Measurements from ENCODE around the gene MLYCD.
A peak's percentile ranks its signal among the peaks of the same experiment; 100 is the strongest.

The MLYCD gene

DNA sequence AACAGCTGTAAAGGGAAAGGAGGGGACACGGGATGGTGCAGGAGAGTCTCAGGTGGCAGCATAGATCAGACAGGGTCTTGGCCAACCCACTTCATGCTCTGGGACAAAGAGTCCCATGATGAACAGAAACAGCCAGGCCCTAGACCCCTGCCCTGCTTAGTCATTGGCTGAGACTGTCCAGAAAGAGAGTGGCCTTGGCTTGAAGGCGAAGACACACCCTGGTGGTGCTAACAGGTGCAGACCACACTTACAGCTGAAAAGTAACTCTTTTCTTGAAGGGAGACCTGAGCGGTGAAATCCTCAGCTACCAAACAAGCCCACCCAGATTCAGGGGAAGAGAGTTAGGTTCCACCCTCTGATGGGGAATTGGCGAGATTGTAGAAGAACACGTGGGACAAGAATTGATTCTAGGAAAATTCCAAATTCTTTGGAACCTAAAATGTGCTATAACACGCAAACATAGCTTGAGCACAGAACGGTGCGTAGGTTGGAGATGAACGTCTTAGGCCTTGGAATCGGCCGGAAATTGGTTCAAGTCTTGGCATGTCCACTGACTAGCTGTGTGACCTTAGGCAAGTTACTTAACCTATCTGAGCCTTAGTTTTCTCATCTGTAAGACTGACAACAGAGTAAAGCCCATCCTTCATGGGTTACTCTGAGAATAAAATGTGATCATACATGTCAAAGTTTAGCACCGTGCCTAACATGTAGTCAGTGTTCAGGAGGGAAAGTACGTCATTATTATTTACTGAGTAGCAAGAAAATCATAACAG lies 12.5 kb upstream of the MLYCD start:
- Mint-ChIP-seq H3K4me1 (ENCODE audit: low read depth) (no peaks in the 10 kb centered on the region), H3K9me3 (no peaks in the 10 kb centered on the region), H3K4me3 (no peak overlapping the region), H3K36me3 (ENCODE audit: low read depth) (no peaks in the 10 kb centered on the region), H3K27ac (no peak overlapping the region), H3K27me3 (ENCODE audit: low read depth) (no peaks in the 10 kb centered on the region)

DNA sequence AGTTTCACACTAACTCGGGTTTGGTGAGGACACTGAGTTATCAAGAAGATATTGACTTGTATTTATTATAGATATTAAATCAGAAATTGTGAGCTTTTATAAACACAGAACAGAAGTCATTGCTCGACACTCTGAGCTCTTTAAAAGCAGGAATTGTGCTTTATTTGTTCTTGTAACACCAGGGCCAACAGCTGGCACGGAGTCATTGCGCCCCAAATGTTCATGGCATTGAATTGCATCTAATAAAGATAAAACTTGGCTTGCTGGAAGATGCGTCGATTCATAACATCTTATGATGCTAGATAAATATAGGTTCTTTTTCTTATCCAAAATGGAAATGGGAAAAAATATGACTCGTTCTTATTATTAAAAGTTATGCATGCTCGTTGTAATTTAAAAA lies 11.8 kb upstream of the MLYCD start:
- H3K27ac Mint-ChIP-seq: no peak overlapping the region
- H3K9me3 Mint-ChIP-seq: no peaks in the 10 kb centered on the region
- no peak overlapping the region for H3K4me3 Mint-ChIP-seq
- H3K4me1 Mint-ChIP-seq (ENCODE audit: low read depth): no peaks in the 10 kb centered on the region
- H3K36me3 Mint-ChIP-seq (ENCODE audit: low read depth): no peaks in the 10 kb centered on the region
- peaks cover 3% of the 10 kb centered on the region for H3K27me3 Mint-ChIP-seq (ENCODE audit: low read depth)

DNA sequence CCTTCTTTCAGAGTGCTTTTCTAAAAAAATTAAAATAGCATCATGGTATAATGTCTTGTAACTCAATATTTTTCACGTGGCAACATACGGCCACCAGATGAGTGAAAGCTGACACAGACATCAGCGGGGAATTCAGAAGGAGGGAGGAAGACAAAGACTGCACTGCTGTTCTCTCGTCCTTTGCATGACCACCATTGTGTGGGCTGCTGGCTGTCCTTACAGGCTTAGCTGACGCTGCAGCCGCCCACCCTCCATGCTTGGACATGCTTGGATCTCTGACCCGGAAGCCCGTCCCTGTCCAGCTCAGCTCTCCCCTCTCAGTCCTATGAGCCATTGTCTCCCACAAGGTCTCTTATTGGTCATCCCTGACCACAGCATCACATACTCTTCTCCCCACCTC lies 11.4 kb upstream of the MLYCD start:
- no peak overlapping the region for H3K4me3 Mint-ChIP-seq
- no peak overlapping the region for H3K27ac Mint-ChIP-seq
- no peaks in the 10 kb centered on the region for H3K9me3 Mint-ChIP-seq
- no peaks in the 10 kb centered on the region for H3K4me1 Mint-ChIP-seq (ENCODE audit: low read depth)
- H3K27me3 Mint-ChIP-seq (ENCODE audit: low read depth): peaks cover 3% of the 10 kb centered on the region
- H3K36me3 Mint-ChIP-seq (ENCODE audit: low read depth): no peaks in the 10 kb centered on the region

DNA sequence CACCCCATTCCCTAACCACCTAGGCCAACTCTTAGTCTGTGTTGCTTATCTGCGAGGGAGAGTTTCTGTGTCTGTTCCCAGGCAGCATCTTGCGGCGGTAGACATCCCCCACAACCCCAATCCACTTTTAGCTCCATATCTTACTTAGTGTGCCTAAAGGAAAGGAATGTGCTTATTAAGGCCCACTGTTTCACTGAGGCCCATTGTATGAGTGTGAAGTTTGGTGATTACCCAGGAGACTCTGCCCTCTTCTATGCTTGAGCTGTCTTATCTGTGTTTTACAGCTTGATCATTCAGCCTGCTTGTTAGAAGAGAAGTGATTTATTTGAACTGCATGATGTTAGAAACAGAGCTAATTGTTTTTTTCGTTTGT lies 10.3 kb upstream of the MLYCD start:
- Mint-ChIP-seq H3K27me3 (ENCODE audit: low read depth) (peaks cover 3% of the 10 kb centered on the region), H3K27ac (no peak overlapping the region), H3K4me3 (no peak overlapping the region), H3K4me1 (ENCODE audit: low read depth) (no peaks in the 10 kb centered on the region), H3K9me3 (no peaks in the 10 kb centered on the region), H3K36me3 (ENCODE audit: low read depth) (no peaks in the 10 kb centered on the region)

DNA sequence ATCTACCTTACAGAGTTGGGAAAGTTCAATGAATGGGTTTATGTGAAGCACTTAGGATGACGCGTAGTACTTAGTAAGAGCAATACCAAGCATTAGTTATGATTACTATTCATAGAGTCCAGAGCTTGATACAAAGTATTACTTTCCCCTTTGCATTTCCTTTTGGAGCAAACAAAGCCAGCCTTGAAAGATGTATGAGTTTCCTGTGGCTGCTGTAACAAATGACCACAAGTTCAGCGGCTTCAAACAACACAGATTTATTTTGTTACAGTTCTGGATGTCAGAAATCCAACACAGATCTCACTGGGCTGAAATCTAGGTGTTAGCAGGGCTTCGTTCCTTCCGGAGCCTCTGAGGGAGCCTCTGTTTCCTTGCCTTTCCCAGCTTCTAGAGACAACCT lies 8.6 kb upstream of the MLYCD start:
- H3K27me3 Mint-ChIP-seq (ENCODE audit: low read depth): peaks cover 3% of the 10 kb centered on the region
- no peaks in the 10 kb centered on the region for H3K4me1 Mint-ChIP-seq (ENCODE audit: low read depth)
- H3K4me3 Mint-ChIP-seq: no peak overlapping the region
- H3K27ac Mint-ChIP-seq: no peak overlapping the region
- no peaks in the 10 kb centered on the region for H3K9me3 Mint-ChIP-seq
- no peaks in the 10 kb centered on the region for H3K36me3 Mint-ChIP-seq (ENCODE audit: low read depth)

DNA sequence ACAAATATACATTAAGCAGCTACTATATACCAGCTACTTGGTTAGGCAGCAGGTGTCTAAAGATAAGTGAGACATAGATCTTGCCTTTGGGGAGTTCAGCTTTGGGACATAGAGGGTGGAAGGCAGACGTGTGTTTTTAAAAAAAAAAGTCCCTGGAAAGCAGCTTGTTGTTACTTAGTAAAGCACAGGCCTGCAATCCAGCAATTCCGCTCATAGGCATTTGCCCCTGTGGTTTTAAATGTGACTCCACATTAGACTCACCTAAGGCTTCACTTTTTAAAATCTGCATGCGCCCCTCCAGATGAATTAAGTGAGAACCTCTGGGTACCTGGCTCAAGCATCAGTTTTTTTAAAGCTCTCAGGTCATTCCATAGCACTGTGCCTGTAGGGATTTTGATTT lies 7.2 kb upstream of the MLYCD start:
- Mint-ChIP-seq H3K4me1 (ENCODE audit: low read depth) (no peaks in the 10 kb centered on the region), H3K27me3 (ENCODE audit: low read depth) (peaks cover 7% of the 10 kb centered on the region)

DNA sequence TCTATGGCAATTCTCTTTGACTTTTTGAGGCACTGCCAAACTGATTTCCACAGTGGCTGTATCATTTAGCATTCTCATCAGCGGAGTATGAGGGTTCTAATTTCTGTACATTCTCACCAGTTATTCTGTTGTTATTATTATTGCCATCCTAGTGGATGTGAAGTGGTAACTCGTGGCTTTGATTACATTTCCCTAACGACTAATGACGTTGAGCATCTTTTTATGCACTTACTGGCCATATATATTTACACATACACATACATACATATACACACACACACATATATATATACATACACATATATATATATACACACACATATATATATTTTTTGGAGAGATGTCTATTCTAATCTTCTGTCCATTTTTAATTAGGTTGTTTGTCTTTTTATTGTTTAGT lies 3.7 kb upstream of the MLYCD start:
- H3K27me3 Mint-ChIP-seq (ENCODE audit: low read depth): peaks cover 20% of the 10 kb centered on the region
- no peaks in the 10 kb centered on the region for H3K36me3 Mint-ChIP-seq (ENCODE audit: low read depth)
- H3K4me3 Mint-ChIP-seq: no peak overlapping the region
- H3K27ac Mint-ChIP-seq: no peak overlapping the region
- peaks cover 8% of the 10 kb centered on the region for H3K4me1 Mint-ChIP-seq (ENCODE audit: low read depth)
- H3K9me3 Mint-ChIP-seq: no peaks in the 10 kb centered on the region

More for the DNA sequence above, 7.2 kb upstream of the MLYCD start:
- Mint-ChIP-seq H3K9me3 (no peaks in the 10 kb centered on the region), H3K27ac (no peak overlapping the region), H3K36me3 (ENCODE audit: low read depth) (no peaks in the 10 kb centered on the region), H3K4me3 (no peak overlapping the region)

DNA sequence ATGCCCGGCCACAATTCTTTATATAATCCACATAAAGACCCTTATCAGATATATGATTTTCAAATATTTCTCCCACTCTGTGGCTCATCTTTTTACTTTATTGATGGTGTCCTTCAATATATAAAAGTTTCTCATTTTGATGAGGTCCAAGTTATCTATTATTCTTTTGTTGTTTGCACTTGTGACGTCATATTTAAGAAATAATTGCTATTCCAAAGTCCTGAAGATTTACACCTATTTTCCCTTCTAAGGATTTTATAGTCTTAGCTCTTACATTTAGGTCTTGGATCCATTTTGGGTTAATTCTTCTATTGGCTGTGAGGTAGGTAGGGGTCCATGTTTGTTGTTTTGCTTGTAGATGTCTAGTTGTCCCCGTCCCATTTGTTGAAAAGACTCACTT lies 3.0 kb upstream of the MLYCD start:
- Mint-ChIP-seq H3K4me1 (ENCODE audit: low read depth) (peaks cover 8% of the 10 kb centered on the region), H3K36me3 (ENCODE audit: low read depth) (no peaks in the 10 kb centered on the region), H3K4me3 (no peak overlapping the region), H3K9me3 (no peaks in the 10 kb centered on the region), H3K27ac (no peak overlapping the region), H3K27me3 (ENCODE audit: low read depth) (peaks cover 20% of the 10 kb centered on the region)

DNA sequence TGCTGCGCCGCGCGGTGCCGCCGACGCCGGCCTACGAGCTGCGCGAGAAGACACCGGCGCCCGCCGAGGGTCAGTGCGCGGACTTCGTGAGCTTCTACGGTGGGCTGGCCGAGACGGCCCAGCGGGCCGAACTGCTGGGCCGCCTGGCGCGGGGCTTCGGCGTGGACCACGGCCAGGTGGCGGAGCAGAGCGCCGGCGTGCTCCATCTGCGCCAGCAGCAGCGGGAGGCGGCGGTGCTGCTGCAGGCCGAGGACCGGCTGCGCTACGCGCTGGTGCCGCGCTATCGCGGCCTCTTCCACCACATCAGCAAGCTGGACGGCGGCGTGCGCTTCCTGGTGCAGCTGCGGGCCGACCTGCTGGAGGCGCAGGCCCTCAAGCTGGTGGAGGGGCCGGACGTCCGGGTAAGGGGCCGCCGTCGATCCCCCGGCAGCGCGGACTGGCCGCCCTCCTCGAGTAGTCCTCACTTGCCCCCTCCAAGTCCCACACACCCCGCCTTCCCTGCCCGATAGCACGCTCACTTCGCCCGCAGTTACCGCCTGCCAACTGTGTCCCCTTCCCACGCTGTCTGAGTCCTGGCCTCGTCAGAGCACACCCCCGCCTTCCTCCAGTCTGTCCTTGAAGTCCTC lies 470 bp downstream of the MLYCD start:
- Mint-ChIP-seq H3K4me1 (ENCODE audit: low read depth) (peaks cover 10% of the 10 kb centered on the region), H3K36me3 (ENCODE audit: low read depth) (no peaks in the 10 kb centered on the region), H3K27me3 (ENCODE audit: low read depth) (peaks cover 18% of the 10 kb centered on the region), H3K4me3 (peak overlapping the region; percentile 93), H3K27ac (peak overlapping the region; percentile 83), H3K9me3 (no peaks in the 10 kb centered on the region)

DNA sequence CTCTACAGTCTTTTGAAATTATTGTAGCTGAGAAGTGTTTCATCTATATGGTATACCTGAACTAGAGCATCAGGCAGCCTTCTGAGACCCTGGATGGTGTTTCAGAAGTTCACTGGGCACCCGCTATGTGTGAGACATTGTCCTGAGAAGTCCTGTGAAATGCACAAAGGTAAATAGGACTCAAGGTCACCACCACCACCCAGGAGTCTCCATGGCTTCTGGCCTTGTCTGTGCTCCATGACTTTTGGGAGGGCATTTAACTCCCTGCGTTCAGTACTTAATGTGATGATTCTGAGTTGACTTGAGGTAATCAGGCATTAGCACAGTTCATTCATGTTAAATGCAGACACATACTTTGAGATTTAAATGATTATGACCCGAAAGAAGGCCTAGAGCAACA lies 1.1 kb downstream of the MLYCD start:
- Mint-ChIP-seq H3K4me1 (ENCODE audit: low read depth) (peaks cover 10% of the 10 kb centered on the region), H3K9me3 (no peaks in the 10 kb centered on the region), H3K36me3 (ENCODE audit: low read depth) (no peaks in the 10 kb centered on the region), H3K27ac (peak overlapping the region; percentile 83), H3K27me3 (ENCODE audit: low read depth) (peaks cover 18% of the 10 kb centered on the region), H3K4me3 (peak overlapping the region; percentile 93)

DNA sequence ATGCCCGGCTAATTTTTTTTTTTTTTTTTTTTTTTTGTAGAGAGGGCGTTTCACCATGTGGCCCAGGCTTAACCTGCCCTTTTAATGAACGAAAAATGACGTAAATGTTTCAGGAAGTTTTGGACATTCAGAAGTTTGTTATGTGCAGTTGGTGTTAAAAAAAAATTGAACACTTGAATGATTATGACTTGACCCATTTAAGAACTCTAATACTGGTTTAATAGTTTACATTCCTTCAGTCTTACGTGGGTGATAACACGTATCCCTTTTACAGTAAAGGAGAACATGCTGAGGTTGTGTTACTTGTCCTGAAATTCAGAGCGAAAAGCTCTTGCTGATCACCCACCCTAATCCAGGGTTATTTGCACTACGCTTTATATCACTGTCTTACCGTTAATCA lies 1.7 kb downstream of the MLYCD start:
- Mint-ChIP-seq H3K4me1 (ENCODE audit: low read depth) (peaks cover 10% of the 10 kb centered on the region), H3K36me3 (ENCODE audit: low read depth) (no peaks in the 10 kb centered on the region), H3K4me3 (no peak overlapping the region), H3K27me3 (ENCODE audit: low read depth) (peaks cover 18% of the 10 kb centered on the region), H3K9me3 (no peaks in the 10 kb centered on the region), H3K27ac (no peak overlapping the region)

DNA sequence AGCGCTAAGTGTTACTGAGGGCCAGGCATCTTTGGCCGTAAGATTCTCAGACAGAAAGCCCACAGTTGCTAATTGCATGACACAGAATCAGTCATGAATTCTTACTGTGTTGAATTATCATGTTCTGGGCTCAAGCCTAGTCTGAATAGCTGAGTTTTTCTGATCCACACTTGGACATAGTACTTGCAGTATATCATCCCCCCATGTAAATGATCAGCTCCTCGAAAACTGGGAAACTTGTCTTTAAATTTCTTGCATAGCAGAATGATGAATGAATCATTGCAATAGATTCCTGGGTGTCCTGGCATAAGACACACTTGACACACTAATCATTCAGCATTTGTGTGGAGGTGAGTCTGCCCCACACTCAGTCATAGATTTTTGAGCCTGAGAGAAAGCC lies 2.2 kb downstream of the MLYCD start:
- Mint-ChIP-seq H3K27me3 (ENCODE audit: low read depth) (peaks cover 14% of the 10 kb centered on the region), H3K9me3 (no peaks in the 10 kb centered on the region), H3K4me3 (no peak overlapping the region), H3K27ac (no peak overlapping the region), H3K4me1 (ENCODE audit: low read depth) (peaks cover 10% of the 10 kb centered on the region), H3K36me3 (ENCODE audit: low read depth) (no peaks in the 10 kb centered on the region)

DNA sequence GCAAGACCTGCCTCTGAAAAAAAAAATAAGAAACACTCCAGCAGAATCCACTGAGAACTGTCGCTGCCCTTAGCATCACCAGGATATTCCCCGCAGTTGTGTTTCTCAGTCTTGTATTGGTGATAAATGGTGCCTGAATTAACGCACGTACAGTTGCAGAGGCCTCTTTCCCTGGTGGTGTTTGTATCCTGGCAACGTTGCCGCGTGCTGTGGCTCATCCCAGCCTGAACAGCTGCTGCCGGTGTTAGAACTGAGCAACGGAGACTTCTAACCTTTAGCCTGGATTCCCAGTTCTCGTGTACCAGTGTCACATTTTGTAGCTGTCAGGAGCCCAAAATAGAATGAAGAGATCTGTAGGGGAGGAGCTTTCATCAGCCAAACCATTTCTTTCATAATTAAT lies 4.8 kb downstream of the MLYCD start:
- Mint-ChIP-seq H3K4me1 (ENCODE audit: low read depth) (peaks cover 6% of the 10 kb centered on the region), H3K4me3 (no peak overlapping the region), H3K27me3 (ENCODE audit: low read depth) (no peaks in the 10 kb centered on the region), H3K27ac (no peak overlapping the region), H3K36me3 (ENCODE audit: low read depth) (peaks cover 5% of the 10 kb centered on the region), H3K9me3 (no peaks in the 10 kb centered on the region)

DNA sequence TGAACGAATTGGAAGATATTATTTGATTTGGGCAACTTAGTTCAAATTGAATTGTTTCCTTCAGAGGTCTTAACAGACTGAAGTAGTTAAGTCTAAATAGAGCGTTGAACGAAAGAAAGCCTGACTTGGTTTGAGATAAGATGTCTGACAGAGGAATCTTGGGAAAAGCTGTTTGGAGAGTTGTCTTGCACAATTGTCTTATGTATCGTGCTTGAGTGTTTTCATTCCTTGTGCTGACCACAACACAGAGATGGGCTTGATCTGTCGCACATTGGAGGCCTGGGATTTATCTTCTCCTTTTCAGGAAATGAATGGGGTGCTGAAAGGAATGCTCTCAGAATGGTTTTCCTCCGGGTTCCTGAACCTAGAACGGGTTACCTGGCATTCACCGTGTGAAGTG lies 7.8 kb downstream of the MLYCD start:
- Mint-ChIP-seq H3K9me3 (no peaks in the 10 kb centered on the region), H3K4me3 (no peak overlapping the region), H3K36me3 (ENCODE audit: low read depth) (peaks cover 6% of the 10 kb centered on the region), H3K27ac (no peak overlapping the region), H3K27me3 (ENCODE audit: low read depth) (no peaks in the 10 kb centered on the region), H3K4me1 (ENCODE audit: low read depth) (peaks cover 2% of the 10 kb centered on the region)

DNA sequence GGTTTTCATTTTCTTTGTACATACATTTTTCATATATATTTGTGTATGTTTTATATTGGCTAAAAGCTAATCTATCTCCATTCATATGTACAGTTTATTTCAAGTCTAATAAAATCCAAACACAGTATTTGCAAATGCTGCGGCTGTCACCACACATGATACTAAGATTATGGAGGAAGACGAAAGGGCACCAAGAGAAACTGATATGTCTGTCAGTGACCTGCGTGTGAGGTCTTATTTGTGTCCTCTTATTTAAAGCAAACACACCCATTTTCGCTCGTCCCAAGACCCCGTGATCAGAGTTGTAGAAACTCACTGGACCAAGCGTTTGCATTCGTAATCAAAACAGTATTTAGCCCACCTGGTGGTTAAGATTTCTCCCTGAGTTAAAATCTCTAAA lies 8.2 kb downstream of the MLYCD start:
- no peak overlapping the region for H3K4me3 Mint-ChIP-seq
- no peak overlapping the region for H3K27ac Mint-ChIP-seq
- H3K9me3 Mint-ChIP-seq: no peaks in the 10 kb centered on the region
- peaks cover 8% of the 10 kb centered on the region for H3K36me3 Mint-ChIP-seq (ENCODE audit: low read depth)
- H3K4me1 Mint-ChIP-seq (ENCODE audit: low read depth): no peaks in the 10 kb centered on the region
- H3K27me3 Mint-ChIP-seq (ENCODE audit: low read depth): no peaks in the 10 kb centered on the region

Data from T-helper 1 cell treated with Interleukin-12 subunit alpha and Interleukin-12 subunit beta and Interleukin-4 antibody, amounts not matched to agents 30 μg/mL and 1 μg/mL, for 36 hours (primary cell).